K562 (cell line): ENCODE measurements around the gene PMFBP1. TPM values are rescaled to one million over a fixed set of nuclear protein-coding genes. Genes with fewer than 3 reads are reported as not detected.

ENCODE experiments used
- EWSR1 ChIP-seq: fragments of 450-650 bp; IDR thresholded peaks from 2 replicates; pipeline ENCODE4 v1.6.1; 2018; ENCODE audit warnings: borderline replicate concordance, mild to moderate bottlenecking, low read depth, moderate library complexity; ENCODE audit not compliant: partially characterized antibody
- GATA2 ChIP-seq: sonication (generic); formaldehyde crosslinking; IDR thresholded peaks from 2 replicates; pipeline ENCODE4 v1.4.0; 2020; ENCODE audit warnings: mild to moderate bottlenecking, missing genetic modification reagents
- IRF2 ChIP-seq: sonication (generic); formaldehyde crosslinking; IDR thresholded peaks from 2 replicates; pipeline ENCODE4 v1.8.1; 2022; ENCODE audit warnings: mild to moderate bottlenecking, missing genetic modification reagents
- LARP7 ChIP-seq: fragments of 450-650 bp; IDR thresholded peaks from 2 replicates; pipeline ENCODE4 v1.6.1; 2016
- PCBP2 ChIP-seq: fragments of 200-400 bp; formaldehyde crosslinking; IDR thresholded peaks from 2 replicates; pipeline ENCODE4 v1.6.1; 2018; ENCODE audit warnings: low read length, low read depth, mild to moderate bottlenecking, moderate library complexity; ENCODE audit not compliant: poor library complexity, severe bottlenecking
- POLR2G ChIP-seq: fragments of 200-400 bp; formaldehyde crosslinking; IDR thresholded peaks from 2 replicates; pipeline ENCODE4 v1.6.1; 2017; ENCODE audit warnings: low read depth, mild to moderate bottlenecking, antibody characterized with exemption, low read length, moderate library complexity
- PTRF ChIP-seq: fragments of 450-650 bp; IDR thresholded peaks from 2 replicates; pipeline ENCODE4 v1.6.1; 2016; ENCODE audit warnings: mild to moderate bottlenecking, missing genetic modification characterization, missing compliant biosample characterization
- RAD21 ChIP-seq, 2 experiments: fragments of 250-450 bp in 1 of 2; fragments of 450-650 bp in 1 of 2; sonication (Bioruptor Pico) in 1 of 2; formaldehyde crosslinking in 1 of 2; IDR thresholded peaks in 1 of 2; conservative IDR thresholded peaks in 1 of 2; 2 replicates each; pipeline versions ENCODE4 v1.4.0 to v1.8.0; 2020 to 2022; ENCODE audit warnings: mild to moderate bottlenecking in 2 of 2, moderate library complexity in 1 of 2
- RFX5 ChIP-seq: IDR thresholded peaks from 2 replicates; pipeline ENCODE4 v1.6.1; 2011; ENCODE audit warnings: low read depth, mild to moderate bottlenecking, improper control_type of control experiment, low read length
- STAT5B ChIP-seq: fragments of 250-450 bp; sonication (Bioruptor Pico); IDR thresholded peaks from 2 replicates; pipeline ENCODE4 v1.8.0; 2021; ENCODE audit warnings: mild to moderate bottlenecking, inconsistent platforms
- YY1 ChIP-seq, 3 experiments: IDR thresholded peaks; 2 replicates each; pipeline ENCODE4 v1.6.1; 2011; ENCODE audit warnings: low read length in 2 of 3, mild to moderate bottlenecking in 2 of 3, moderate library complexity in 2 of 3, borderline replicate concordance in 1 of 3, control low read depth in 1 of 3, low read depth in 1 of 3; ENCODE audit not compliant: insufficient read depth in 3 of 3, insufficient replicate concordance in 2 of 3, control insufficient read depth in 1 of 3, insufficient read length in 1 of 3; ENCODE audit errors: extremely low read depth in 1 of 3
- ZKSCAN8 ChIP-seq: fragments of 200-800 bp; sonication (Bioruptor generic); IDR thresholded peaks from 2 replicates; pipeline ENCODE4 v1.6.1; 2016; ENCODE audit warnings: missing genetic modification characterization, missing compliant biosample characterization
- ZNF395 ChIP-seq: fragments of 200-800 bp; sonication (Bioruptor generic); IDR thresholded peaks from 2 replicates; pipeline ENCODE4 v1.6.1; 2017; ENCODE audit warnings: missing genetic modification characterization, missing compliant biosample characterization
- ZNF41 ChIP-seq: fragments of 250-450 bp; sonication (Bioruptor Pico); conservative IDR thresholded peaks from 2 replicates; pipeline ENCODE4 v1.4.0; 2020; ENCODE audit warnings: mild to moderate bottlenecking
- ZNF449 ChIP-seq: fragments of 250-450 bp; sonication (Bioruptor Pico); IDR thresholded peaks from 2 replicates; pipeline ENCODE4 v1.8.0; 2022; ENCODE audit warnings: moderate library complexity, mild to moderate bottlenecking, inconsistent platforms
- polyA plus RNA-seq, 8 experiments: library from polyadenylated mRNA; depleted of rRNA in 4 of 8; stranded (reverse) in 5 of 8; unstranded in 3 of 8; fragments of >200 nt; fragmentation: Nextera tagmentation in 2 of 8; fragmentation: Illumina TruSeq in 1 of 8; extraction: Ambion mirVana in 2 of 8; extraction: Trizol in 1 of 8; gene quantifications; 2 replicates each; pipeline versions ENCODE4 v1.2.1 to v1.2.3, GENCODE V29; 2011 to 2014; ENCODE audit warnings: inconsistent platforms in 1 of 8, missing spikeins in 1 of 8
- total RNA-seq, 7 experiments: library from RNA; depleted of rRNA in 6 of 7; stranded (reverse); fragments of >200 nt in 6 of 7; fragmentation: Illumina TruSeq in 2 of 7; extraction: Trizol in 2 of 7; gene quantifications; 2 replicates each; pipeline versions ENCODE4 v1.2.1 to v1.2.3, GENCODE V29; 2011 to 2021; ENCODE audit warnings: low replicate concordance in 1 of 7
- TF ChIP-seq, protein P1 (sequence below), 2 experiments: fragments of 450-650 bp in 1 of 2; sonication (generic) in 1 of 2; formaldehyde crosslinking in 1 of 2; IDR thresholded peaks in 1 of 2; conservative IDR thresholded peaks in 1 of 2; 2 replicates each; pipeline versions ENCODE4 v1.6.1 to v1.8.1; 2016 to 2023; ENCODE audit warnings: mild to moderate bottlenecking in 2 of 2, moderate library complexity in 2 of 2, inconsistent platforms in 1 of 2, missing genetic modification reagents in 1 of 2
- TF ChIP-seq, protein P2 (sequence below): fragments of 250-450 bp; sonication (Bioruptor Pico); IDR thresholded peaks from 2 replicates; pipeline ENCODE4 v1.5.0; 2021
- TF ChIP-seq, protein P3 (sequence below), 2 experiments: fragments of 450-650 bp; IDR thresholded peaks; 2 replicates each; pipeline ENCODE4 v1.6.1; 2016

The PMFBP1 gene
- total and polyA plus RNA-seq, 9 of the 15 experiments (the other 6 are each of a cell fraction or from before 2014, with no cell fraction given) = 0.13 to 0.91 (median 0.47) TPM

DNA sequence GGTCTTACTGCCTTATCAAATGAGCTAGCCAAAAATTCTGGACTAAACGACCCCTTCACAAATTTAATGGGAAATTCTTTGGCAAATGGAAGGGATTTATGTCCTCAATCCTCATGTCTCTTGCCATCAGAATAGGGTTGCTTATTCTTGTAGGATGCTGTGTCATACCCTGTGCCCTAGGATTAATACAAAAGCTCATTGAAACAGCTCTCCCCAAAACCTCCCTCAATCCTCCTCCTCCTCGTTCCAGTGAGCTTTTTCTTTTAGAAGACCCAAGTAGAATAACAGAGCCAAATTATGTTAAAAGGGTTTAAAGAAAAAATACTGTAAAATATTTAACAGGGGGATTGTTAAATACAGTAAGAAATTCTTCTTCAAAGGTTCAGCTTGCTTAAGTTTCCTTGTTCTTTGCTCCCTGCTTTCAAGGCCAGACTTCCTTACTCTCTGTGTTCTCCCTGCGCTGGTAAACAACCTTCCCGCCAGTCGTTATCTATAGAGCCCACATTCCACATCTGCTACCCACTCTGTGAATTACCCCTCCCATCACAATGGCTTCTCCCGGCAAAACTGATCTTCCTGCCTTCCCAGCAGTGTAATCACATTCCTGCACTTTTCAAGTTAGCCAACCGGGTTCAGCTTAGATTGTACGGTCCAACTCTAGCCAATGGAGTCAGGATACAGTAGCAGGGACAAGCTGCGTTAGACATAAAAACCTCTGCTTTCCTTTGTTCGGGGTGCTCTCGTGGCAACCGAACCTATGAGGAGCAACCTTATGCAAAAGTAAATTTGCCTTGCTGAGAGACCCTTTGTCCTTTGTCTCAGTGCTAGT, 99.2 kb downstream of the PMFBP1 start (continued):
- TF ChIP-seq RAD21 (CRISPR knock-in tag; conservative IDR thresholded peaks at IDR 0.05 in 1 of 2, IDR thresholded peaks at IDR 0.05 in 1 of 2) = no peak
- no peak for TF ChIP-seq ZNF449
- TF ChIP-seq YY1 (IDR thresholded peaks at IDR 0.05; ENCODE audit: borderline replicate concordance in 1 of 3, control insufficient read depth in 1 of 3, extremely low read depth in 1 of 3, insufficient read depth in 3 of 3, insufficient read length in 1 of 3, insufficient replicate concordance in 2 of 3, low read depth in 1 of 3, low read length in 2 of 3) = peak in 1 of 3 experiments; percentile 76
- TF ChIP-seq PTRF (tag) = no peak
- no peak for TF ChIP-seq ZKSCAN8 (CRISPR knock-in tag)
- no peak for TF ChIP-seq RFX5
- TF ChIP-seq, protein P1, sequence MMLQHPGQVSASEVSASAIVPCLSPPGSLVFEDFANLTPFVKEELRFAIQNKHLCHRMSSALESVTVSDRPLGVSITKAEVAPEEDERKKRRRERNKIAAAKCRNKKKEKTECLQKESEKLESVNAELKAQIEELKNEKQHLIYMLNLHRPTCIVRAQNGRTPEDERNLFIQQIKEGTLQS (IDR thresholded peaks at IDR 0.05) = no peak
- TF ChIP-seq, protein P1 (CRISPR knock-in tag; conservative IDR thresholded peaks at IDR 0.05) = no peak
- TF ChIP-seq, protein P2, sequence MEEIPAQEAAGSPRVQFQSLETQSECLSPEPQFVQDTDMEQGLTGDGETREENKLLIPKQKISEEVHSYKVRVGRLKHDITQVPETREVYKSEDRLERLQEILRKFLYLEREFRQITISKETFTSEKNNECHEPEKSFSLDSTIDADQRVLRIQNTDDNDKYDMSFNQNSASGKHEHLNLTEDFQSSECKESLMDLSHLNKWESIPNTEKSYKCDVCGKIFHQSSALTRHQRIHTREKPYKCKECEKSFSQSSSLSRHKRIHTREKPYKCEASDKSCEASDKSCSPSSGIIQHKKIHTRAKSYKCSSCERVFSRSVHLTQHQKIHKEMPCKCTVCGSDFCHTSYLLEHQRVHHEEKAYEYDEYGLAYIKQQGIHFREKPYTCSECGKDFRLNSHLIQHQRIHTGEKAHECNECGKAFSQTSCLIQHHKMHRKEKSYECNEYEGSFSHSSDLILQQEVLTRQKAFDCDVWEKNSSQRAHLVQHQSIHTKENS (CRISPR knock-in tag) = no peak
- no peak for TF ChIP-seq STAT5B (CRISPR knock-in tag)
- TF ChIP-seq, protein P3, sequence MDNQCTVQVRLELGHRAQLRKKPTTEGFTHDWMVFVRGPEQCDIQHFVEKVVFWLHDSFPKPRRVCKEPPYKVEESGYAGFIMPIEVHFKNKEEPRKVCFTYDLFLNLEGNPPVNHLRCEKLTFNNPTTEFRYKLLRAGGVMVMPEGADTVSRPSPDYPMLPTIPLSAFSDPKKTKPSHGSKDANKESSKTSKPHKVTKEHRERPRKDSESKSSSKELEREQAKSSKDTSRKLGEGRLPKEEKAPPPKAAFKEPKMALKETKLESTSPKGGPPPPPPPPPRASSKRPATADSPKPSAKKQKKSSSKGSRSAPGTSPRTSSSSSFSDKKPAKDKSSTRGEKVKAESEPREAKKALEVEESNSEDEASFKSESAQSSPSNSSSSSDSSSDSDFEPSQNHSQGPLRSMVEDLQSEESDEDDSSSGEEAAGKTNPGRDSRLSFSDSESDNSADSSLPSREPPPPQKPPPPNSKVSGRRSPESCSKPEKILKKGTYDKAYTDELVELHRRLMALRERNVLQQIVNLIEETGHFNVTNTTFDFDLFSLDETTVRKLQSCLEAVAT (IDR thresholded peaks at IDR 0.05) = no peak
- no peak for TF ChIP-seq LARP7
- no peak for TF ChIP-seq EWSR1
- 0 out of 2 replicates have a peak, but pooled peaks have one; percentile 45 for TF ChIP-seq ZNF395 (CRISPR knock-in tag)
- TF ChIP-seq IRF2 = no peak
- peak; percentile 50; the same call in 1 of the 2 replicates for TF ChIP-seq GATA2
- no peak for TF ChIP-seq POLR2G
- no peak for TF ChIP-seq PCBP2
- no peak for TF ChIP-seq ZNF41 (CRISPR knock-in tag)
